NCI-H524 treated with DMSO at 0.1 percent for 48 hours (cell line): Measurements from ENCODE around the gene SPATA20.
A peak's percentile ranks its signal among the peaks of the same experiment; 100 is the strongest.

Source experiments
- DNase-seq: peaks from one replicate; lab custom pipeline; 2025; lab: John Stamatoyannopoulos, UW

The SPATA20 gene

GRCh38 chr17:50520483-50520882, 26.5 kb upstream of the SPATA20 start:
- no peak for DNase-seq

- no peak for DNase-seq
These were observed 25.5 kb upstream of the SPATA20 start for GRCh38 chr17:50521514-50521913.

GRCh38 chr17:50522766-50523165, 24.2 kb upstream of the SPATA20 start:
- DNase-seq = no peak

GRCh38 chr17:50523208-50523607, 23.8 kb upstream of the SPATA20 start:
- no peak for DNase-seq

- DNase-seq = no peak
These were observed 22.1 kb upstream of the SPATA20 start for GRCh38 chr17:50524838-50525237.

GRCh38 chr17:50527155-50527762, 19.7 kb upstream of the SPATA20 start:
- no peak for DNase-seq

GRCh38 chr17:50527949-50528474, 19.0 kb upstream of the SPATA20 start:
- no peak for DNase-seq

GRCh38 chr17:50529849-50530248, 17.1 kb upstream of the SPATA20 start:
- DNase-seq = no peak

- no peak for DNase-seq
These were observed 15.4 kb upstream of the SPATA20 start for GRCh38 chr17:50531428-50532025.

- no peak for DNase-seq
These were observed 14.4 kb upstream of the SPATA20 start, which contains the start of gene EPN3 for GRCh38 chr17:50532452-50533024. TSS of gene EPN3 (plus strand) at chr17:50532735. CDS start at chr17:50536557, 3,822 bp downstream.

- DNase-seq = no peak
These were observed 13.8 kb upstream of the SPATA20 start for GRCh38 chr17:50533185-50533584.

- peak; percentile 9 for DNase-seq
These were observed 13.2 kb upstream of the SPATA20 start for GRCh38 chr17:50533720-50534148.

GRCh38 chr17:50534222-50534978, 12.6 kb upstream of the SPATA20 start:
- no peak for DNase-seq

- no peak for DNase-seq
These were observed 12.0 kb upstream of the SPATA20 start for GRCh38 chr17:50534979-50535326.

- DNase-seq = no peak
These were observed 11.6 kb upstream of the SPATA20 start for GRCh38 chr17:50535407-50535806.

GRCh38 chr17:50536683-50537646, 10.0 kb upstream of the SPATA20 start:
- no peak for DNase-seq

- no peak for DNase-seq
These were observed 9.0 kb upstream of the SPATA20 start for GRCh38 chr17:50537721-50538548.

- no peak for DNase-seq
These were observed 8.2 kb upstream of the SPATA20 start for GRCh38 chr17:50538549-50539410.

GRCh38 chr17:50539762-50540559, 7.0 kb upstream of the SPATA20 start:
- no peak for DNase-seq
